NCI-H2081 treated with DMSO at 0.1 percent for 48 hours (cell line): ENCODE measurements around the gene YPEL1.

Source experiments
- DNase-seq: peaks from one replicate; lab custom pipeline; 2025; lab: John Stamatoyannopoulos, UW

Gene YPEL1

GRCh38 chr22:21735200-21736083 lies at the start of gene YPEL1:
YPEL1 (minus strand) TSS chr22:21735794; CDS start chr22:21710744, 25,050 bp downstream.
- no peak for DNase-seq

GRCh38 chr22:21780259-21780658 lies 44.7 kb upstream of the YPEL1 start:
- no peak for DNase-seq

DNA sequence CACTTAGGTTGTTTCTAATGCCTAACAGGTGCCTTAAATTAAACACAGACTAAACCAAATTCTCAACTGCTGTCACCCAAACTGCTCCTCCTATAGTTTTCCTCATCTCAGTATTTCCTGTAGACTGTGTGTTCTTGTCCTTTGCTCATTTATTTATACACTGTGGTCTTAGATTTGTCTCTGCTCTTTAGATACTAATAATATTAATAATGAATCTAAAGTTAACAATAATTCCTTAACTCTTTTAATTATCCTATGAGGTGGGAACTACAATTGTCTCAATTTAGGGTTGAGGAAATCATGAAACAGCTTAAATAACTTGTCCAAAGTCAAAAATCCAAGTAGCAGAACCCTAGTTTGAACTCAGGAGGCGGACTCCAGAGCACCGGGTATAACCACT lies 43.9 kb upstream of the YPEL1 start:
- no peak for DNase-seq

DNA sequence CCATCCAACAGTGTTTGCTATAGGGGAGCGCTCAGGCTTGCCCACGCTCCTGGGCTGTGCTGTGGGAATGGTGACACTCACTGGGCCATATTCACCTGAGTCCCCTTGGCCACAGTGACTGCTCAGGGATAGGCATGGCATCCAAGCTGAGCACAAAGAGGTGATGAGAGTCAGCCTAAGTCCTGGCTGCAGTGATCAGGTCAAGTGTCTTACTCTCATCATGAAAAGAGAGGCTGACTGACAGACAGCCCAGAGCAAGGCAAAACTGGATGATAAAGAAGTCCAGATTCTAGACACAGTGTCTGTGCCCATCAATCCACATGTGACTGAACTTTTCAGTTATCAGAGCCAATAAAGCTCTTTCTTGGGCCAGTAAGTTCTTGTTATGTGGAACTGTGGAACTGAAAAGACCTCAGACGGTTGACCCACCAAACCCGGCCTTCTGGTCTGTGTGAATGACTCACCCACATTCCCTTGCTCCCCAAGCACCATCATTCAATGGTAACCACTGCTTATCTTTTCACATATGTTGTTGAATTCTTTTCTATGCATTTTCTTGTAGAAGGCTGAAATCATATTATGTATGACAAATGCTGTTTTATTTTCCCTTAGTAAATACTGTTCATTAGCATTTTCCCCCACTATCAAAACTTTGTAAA lies 43.2 kb upstream of the YPEL1 start:
- no peak for DNase-seq

DNA sequence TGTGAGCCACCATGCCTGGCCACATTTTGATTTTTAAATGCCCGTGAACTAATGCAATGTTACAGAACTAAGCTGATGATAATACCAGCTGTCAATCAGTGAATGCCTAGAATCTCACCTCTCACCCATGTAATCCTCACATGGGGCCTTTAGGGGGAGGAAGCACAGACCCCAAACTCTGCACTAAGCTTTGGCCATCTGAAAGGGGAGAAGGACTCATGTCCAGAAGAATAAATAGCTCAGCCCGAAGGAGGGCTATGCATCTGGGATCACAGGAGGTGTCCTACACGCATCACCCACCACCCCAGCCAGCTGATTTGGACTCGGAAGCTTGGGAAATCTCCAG lies 36.0 kb upstream of the YPEL1 start:
- no peak for DNase-seq

DNA sequence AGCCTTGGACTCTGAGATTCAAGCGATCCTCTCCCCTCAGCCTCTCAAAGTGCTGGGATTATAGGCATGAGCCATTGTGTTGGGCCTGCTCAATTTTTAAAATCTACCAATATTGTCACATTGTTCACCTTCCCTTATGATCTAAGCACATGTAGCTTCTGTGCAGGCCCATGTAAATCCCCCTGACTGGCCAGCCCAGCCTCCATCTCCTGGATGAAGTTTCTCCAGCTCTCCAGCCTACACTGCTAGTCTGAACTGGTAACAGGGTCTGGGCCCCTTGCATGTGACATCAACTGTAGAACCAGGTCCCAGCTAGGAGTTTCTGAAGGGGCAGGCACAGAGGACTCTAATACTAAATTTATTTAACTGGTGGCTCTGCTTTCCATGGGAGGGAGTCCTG lies 32.8 kb upstream of the YPEL1 start:
- DNase-seq = no peak

- no peak for DNase-seq
Measured at GRCh38 chr22:21766691-21767462, 31.3 kb upstream of the YPEL1 start.

DNA sequence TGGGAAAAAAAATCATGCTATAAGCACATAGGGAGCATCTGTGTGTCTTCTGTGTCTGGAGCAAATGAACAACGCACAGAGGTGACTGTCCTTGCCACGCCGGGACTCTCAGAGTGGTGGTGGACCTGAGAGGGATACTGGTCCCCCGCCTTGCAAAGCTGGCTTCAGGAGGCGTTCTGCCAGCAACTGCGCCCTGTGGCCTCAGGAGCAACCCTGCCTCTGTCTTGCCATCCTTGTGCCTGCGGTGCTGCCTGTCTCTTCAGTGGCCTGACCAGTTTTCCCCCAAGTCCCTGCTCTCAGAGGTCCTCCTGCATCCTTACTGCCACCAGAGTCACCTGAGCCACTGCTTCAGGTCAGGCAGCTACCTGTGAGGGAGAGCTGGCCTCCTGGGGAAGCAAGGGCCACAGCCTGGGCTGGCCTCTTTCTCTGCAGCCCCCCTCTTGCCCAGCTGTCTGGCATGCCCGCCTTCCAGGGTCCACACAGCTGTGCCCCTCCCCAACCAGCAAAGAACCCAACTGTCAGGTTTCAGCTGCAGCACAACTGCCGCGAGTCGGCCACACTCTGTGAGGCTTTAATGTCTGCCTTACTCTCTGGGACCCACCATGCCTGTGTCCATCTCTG lies 30.4 kb upstream of the YPEL1 start:
- no peak for DNase-seq

DNA sequence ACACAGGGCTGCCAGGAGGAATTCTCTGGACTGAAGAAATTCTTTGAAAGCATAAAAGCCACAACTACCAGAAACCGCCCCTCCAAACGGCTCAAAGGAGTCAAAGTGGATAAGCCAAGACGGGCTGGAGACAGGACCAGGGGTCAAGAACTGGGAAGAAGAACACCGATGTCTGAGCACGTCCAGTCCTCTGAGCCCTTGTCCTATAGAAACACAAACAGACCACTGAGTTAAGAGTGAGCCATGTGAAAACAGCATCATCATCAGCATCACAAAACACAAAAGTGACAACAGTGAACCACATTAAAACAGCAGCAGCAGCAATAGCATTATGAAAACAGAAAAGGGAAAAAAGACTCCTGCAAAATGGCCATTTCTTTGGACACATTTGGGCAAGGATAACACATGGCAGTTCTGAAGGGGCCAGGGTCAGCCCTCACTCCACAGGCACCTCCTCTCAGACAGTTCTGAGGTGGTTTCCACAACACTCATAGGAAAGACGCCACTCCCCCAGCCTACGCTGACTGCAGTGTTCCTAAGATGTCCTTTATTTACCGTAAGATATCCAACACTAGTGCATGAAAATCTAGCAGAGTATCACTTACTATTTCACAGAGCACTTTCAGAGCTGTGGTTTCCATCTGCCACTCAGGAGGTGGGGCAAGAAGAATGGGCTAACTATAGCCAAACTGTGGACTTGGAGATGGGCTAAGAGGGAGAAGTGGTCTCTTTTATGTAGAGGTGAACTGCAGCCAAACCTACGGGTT lies 28.6 kb upstream of the YPEL1 start:
- DNase-seq = no peak

GRCh38 chr22:21762712-21763581 lies 27.4 kb upstream of the YPEL1 start:
- DNase-seq = no peak

DNA sequence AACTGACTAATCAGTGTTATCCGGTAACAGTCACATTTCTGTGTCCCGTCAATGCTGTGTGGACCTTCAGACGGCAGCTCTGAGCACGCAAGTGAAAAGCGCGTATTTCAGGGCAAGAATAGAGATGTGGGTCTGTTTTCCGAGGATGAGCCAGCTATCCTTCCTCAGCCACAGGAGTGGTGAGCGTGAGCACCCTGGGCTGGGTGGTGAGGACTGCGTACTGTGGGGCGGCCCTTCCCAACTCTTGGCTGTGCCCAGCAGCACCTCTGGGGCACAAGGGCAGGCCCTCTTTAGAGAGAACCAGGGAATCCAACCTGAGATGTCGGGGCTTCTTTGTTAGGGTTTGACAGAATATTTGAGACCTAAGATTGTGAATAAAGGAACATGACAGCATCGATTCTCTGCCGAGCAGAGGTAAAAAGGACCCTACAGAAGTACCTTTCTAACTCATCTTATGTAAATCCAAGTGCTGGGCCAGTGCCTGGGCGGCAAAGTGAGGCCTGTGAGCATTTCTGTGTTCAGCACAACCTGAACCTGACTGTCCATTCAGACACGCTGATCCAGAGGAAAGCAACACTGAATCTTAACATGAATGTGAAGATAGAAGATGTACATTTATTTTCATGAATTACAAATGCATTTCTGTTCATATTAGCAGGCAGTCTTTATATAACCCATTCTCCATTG lies 26.5 kb upstream of the YPEL1 start:
- no peak for DNase-seq

- no peak for DNase-seq
Measured at GRCh38 chr22:21761086-21761485, 25.5 kb upstream of the YPEL1 start.

DNA sequence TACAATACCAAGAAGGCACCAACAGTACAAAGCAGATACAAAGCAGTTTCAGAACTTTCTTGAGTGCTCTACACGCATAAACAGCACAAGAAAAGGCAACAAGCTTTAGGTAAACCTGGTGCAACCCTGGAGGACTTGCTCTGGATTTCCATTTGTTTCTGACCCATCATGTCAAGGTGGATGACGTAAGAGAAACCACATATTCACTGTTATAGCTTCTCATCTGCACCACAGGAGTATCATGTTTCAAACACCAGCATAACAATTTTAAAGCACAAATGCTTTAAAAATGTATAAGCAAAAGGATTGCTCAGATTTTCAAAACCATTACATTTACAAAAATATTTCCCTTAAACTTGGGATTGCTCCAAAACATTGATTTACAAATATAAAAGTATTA lies 25.0 kb upstream of the YPEL1 start:
- no peak for DNase-seq

DNA sequence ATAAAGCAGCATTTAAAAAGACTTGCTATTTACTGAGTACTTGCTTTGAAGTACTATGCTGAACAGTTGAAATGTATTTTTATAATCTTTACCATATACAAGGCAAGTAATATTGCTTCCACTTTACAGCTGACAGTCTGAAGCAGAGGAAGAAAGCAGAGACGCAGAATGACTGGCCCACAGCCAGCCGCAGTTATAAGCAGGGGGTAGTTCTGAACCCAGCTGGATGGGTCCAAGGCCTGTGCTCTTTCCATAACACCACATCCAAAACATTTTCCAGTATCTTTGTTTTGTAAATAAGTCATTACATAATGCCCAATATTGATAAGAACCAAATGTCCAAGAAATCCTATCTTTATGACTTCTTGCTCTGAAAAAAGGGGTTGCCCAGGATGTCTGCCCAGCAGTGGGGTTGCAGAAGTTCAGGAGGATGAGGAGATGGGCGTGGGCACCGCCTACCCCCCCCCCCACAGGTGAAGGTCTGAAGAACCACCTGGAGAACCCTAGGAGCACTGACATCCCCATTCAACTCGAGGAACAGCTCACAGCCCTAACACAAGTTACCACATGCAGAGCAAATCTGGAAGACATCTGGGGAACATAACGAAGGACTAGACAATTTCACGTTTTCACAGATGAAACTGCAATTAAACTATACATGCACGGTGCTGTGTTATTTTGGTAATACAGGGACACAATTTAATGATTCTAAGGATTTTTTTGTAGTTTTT lies 24.2 kb upstream of the YPEL1 start:
- DNase-seq = no peak

DNA sequence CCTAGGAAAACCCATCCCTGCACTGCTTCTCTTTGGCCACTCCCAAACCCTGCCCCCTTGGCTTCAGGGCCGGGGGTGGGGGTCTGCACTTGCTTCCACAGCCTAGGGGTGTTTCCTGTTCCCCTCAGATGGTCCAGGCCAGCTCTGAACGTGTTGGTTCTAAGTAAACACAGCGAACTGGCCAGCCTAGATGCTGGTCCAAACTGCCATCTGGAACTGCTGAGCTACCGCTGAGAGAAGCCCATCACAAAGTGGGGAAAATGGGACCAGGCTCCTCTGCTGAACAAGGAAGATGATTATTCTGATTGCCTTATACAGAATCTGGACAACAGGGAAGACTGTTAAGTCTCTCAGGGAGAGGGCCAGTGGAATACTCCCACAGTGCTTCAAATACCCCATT lies 23.5 kb upstream of the YPEL1 start:
- no peak for DNase-seq

- no peak for DNase-seq
Measured at GRCh38 chr22:21758091-21758864, 22.7 kb upstream of the YPEL1 start.

DNA sequence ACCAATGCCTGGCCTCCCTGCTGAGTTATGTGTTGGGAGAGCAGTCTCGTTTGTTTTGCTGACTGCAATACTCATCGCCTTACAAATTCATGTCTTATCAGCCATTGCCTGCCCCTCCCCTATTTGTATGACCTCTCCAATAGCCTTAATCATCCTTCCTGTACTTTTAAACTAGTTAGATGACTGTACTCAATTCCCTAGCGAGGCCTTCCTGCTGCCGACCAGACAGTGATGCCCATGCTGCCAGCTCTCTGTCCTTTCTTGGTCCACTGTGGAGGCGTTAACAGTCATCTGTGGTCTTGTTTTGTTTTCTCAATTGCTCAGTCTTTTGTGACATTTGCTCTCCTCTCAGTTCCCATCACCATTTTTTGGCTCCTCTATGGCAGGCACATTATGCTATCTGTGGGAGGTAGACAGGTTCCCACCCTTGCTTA lies 20.3 kb upstream of the YPEL1 start:
- DNase-seq = no peak

DNA sequence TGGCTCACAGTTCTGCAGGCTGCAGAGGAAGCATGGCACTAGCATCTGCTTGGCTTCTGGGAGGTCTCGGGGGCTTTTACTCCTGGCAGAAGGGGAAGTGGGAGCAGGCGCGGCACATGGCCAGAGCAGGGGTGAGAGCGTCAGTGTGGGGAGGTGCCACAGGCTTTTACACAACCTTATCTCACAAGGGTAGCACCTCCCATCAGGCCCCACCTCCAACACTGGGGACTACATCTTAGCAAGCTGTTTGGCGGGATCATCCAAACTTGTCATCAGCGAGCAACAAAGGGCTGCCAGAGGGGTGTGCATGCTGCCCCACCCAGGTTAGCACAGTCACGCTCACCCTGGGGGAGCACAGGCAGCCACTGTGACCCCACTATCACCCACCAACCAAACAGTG lies 18.9 kb upstream of the YPEL1 start:
- DNase-seq = no peak
